IPS-18c (cell line): ENCODE results near the gene PAX5.

Experiments used
- H3K4me3 ChIP-seq: 2 replicates; pipeline ENCODE4 v1.7.0; 2013; ENCODE audit warnings: low read depth, mild to moderate bottlenecking, low read length, moderate library complexity; ENCODE audit not compliant: insufficient read depth
- H3K9me3 ChIP-seq: one replicate; pipeline ENCODE4 v1.6.1; 2013; ENCODE audit warnings: mild to moderate bottlenecking, low read length, moderate library complexity; ENCODE audit not compliant: control insufficient read depth, insufficient read depth

PAX5 gene

GRCh38 chr9:36959681-36960574 lies 74.1 kb downstream of the PAX5 start:
- H3K9me3 ChIP-seq: no peaks in the 10 kb centered on the region

DNA sequence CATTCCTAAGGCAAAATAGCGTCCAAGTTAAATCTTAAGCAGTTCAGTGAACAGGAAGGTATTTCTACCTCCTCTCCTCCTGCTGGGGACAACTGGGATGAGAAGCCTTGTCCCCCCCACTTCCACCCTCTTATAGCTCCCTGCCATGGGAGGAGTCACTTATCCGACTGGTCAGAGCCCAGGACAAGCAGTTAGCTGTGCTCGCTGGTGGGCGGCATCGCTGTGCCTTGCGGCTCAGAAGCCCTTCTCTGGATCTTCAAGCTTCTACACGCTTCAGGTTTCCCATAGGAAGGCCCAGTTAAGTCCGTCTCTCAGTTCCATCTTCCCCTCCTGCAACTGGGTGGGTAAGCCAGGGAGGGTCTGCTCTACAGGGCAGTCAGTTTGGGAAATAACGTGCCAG lies 77.2 kb downstream of the PAX5 start:
- Histone ChIP-seq H3K4me3 (no peak overlapping the region), H3K9me3 (no peaks in the 10 kb centered on the region)

More at GRCh38 chr9:36959681-36960574, 74.1 kb downstream of the PAX5 start:
- no peak overlapping the region for H3K4me3 ChIP-seq

DNA sequence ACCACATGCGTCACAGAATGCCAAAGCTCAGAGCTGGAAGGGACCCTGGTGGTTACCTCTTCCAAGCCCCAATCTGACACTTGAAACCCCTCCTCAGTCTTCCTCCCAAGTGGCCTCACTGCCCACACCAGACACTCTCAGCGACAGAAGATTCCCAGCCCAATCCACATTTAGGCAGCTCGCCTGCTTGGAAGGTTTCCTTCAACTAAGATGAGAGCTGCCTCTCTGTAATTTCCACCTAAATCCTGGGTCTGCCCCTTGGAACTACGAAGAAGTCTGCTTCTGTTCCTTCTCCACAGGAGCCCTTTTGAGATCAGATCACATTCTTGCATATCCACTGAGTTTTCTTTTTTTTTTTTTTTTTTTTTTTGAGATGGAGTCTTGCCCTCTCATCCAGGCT lies 83.7 kb downstream of the PAX5 start:
- H3K9me3 ChIP-seq: no peaks in the 10 kb centered on the region

GRCh38 chr9:36949466-36949865 lies 84.6 kb downstream of the PAX5 start:
- H3K4me3 ChIP-seq: no peak overlapping the region
- no peaks in the 10 kb centered on the region for H3K9me3 ChIP-seq

More for the DNA sequence above, 83.7 kb downstream of the PAX5 start:
- H3K4me3 ChIP-seq: no peak overlapping the region

GRCh38 chr9:36948051-36948450 lies 86.0 kb downstream of the PAX5 start:
- Histone ChIP-seq H3K9me3 (no peaks in the 10 kb centered on the region), H3K4me3 (no peak overlapping the region)

DNA sequence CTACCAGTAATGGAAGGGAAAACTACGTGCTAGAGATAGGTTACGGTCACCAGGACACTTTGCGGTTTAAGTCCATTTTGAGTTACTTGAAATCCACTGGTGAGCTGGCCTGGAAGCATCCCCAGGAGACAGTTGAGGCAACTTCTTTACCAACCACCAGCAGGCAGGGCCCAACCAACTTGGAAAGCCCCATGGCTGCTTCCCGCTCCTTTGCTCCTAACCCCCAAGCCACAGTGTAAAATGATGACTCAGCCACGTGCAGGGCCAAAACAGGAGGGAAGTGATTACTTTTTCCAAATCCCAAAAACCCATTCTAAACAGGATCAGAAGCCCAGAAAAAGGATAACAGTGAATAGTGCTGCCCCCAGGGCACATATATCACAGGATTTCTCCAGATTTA lies 87.4 kb downstream of the PAX5 start:
- no peak overlapping the region for H3K4me3 ChIP-seq
- H3K9me3 ChIP-seq: no peaks in the 10 kb centered on the region

GRCh38 chr9:36945999-36946398 lies 88.1 kb downstream of the PAX5 start:
- Histone ChIP-seq H3K9me3 (no peaks in the 10 kb centered on the region), H3K4me3 (no peak overlapping the region)

DNA sequence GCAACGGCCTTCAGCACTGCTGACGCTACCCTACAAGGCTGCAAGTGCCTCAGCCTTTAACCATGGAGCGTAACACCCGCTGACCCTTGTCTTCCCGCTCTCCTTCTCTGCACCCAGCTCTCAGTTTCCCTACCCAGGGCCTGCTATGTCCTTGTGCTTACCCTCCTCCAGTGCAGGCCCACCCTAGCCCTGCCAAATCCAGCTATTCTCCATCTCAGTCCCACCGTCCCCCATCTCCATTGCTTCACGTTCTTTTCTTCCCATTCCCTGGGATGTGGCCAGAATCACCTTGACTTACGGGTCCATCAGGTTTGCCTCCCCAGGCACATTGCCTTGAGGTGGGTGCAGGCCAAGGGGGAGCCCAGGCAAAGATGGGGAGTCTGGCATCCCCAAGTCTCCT lies 91.2 kb downstream of the PAX5 start:
- Histone ChIP-seq H3K9me3 (no peaks in the 10 kb centered on the region), H3K4me3 (no peak overlapping the region)

DNA sequence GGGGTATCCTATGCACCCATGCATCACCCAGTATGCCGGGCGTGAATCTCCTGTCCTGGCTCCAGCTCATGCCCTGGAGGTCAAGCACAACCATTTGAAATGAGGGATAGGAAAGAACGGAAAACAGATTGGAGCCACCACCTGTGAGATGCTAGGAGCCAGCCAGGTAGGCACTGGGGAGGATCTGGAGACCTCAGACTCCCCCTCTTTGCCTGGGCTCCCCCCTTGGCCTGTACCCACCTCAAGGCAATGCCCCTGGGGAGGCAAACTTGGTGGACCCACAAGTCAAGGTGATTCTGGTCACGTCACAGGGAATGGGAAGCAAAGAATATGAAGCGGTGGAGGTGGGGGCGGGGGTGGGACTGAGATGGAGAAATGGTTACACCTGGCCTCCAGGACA lies 92.6 kb downstream of the PAX5 start:
- Histone ChIP-seq H3K4me3 (no peak overlapping the region), H3K9me3 (no peaks in the 10 kb centered on the region)

DNA sequence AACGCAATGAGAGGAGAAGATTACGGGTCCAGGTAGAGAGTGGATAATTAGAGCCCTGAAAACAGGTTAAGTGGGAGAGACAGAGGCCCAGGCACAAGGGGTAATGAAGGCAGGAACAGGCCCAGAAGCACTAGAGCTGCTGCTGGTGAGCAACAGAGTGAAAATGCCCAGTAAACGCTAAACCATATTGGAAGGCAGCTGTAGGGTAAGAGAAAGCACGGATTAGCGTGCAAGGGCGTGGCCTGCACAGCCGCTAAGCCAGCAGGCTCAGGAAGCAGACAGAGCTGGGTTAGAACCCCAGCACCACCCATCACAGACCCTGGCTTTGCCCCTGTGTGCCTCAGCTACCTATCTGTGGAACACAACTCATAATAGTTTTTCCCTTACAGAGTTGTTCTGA lies 93.2 kb downstream of the PAX5 start:
- no peak overlapping the region for H3K4me3 ChIP-seq

DNA sequence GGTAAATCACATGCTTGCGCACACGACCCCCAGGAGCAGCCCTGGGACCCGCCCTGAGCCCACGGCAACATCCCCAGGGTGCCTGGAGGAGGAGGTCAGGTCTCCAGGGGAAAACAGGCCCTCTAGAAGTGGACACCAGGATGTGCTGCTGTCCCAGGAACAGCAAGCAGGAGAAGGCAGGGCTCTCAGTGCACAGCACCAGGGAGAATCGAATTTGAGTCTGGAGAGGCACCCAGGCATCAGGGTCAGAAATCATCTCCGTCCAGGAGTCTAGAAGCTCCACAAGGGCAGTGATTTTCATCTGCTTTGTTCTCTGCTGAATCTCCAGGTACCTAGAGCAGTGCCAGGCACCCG lies 93.6 kb downstream of the PAX5 start:
- no peaks in the 10 kb centered on the region for H3K9me3 ChIP-seq

More for the DNA sequence above, 93.2 kb downstream of the PAX5 start:
- no peaks in the 10 kb centered on the region for H3K9me3 ChIP-seq

DNA sequence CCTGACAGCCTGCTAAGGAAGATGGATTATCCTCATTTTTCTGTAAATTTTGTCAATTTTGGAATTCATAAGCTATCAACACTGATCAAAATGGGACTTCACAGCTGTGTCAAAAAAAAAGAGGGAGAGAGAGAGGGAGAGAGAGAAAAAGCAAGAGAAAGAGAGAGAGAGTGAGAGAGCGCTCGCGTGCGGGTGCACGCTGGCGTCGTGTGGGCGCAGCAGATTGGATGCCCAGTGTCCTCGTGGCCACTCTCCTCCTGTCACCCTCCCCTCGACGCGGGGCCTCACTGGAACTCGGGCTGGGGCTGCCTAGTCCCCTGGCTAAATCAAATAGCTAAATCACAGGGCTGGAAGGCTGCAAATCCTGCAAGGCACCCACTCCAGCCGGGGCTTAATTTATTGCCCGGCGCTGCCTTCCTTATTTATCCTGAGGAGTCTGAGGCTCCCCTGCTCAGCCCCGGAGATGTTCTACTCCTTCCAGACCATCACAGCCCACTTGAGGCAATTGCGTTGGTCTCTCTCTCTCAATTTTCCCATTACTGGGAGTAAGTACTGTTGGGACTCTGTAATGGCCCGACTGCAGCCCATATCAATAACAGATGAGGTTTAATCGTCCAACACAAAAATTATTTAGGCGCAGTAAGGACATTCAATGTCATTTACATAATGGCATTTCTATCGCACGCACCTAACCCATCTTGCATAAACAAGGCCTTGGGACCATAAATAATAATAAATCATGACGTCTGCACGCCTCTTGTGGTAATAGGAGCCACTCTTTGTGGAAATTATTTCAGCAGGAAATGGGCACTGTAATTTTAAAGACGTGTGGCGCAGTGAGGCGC lies 94.2 kb downstream of the PAX5 start:
- H3K9me3 ChIP-seq: no peaks in the 10 kb centered on the region
- no peak overlapping the region for H3K4me3 ChIP-seq

More for the DNA sequence above, 93.6 kb downstream of the PAX5 start:
- no peak overlapping the region for H3K4me3 ChIP-seq

- Histone ChIP-seq H3K9me3 (no peaks in the 10 kb centered on the region), H3K4me3 (no peak overlapping the region)
These were observed 94.9 kb downstream of the PAX5 start for GRCh38 chr9:36939214-36939613.

- no peaks in the 10 kb centered on the region for H3K9me3 ChIP-seq
- H3K4me3 ChIP-seq: no peak overlapping the region
These were observed 95.5 kb downstream of the PAX5 start for GRCh38 chr9:36938617-36939016.

DNA sequence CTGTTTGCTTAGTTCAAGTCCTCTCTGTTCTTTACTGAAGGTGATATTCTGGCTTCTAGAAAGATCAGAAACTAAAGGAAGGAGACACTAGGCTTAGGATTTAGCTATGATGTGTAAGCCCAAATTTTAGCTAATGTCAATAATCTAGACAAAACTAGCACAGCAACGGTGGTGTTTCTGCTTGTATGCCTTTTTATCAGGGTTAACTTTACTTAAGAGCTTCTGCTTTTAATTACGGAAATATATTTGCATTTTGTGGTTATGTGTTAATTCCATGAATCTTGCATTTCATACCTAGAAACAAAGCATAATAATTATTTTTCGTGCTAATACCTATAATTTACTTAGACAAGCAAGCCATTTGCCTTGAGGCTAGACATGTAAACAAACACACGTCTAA lies 96.1 kb downstream of the PAX5 start:
- no peak overlapping the region for H3K4me3 ChIP-seq
- no peaks in the 10 kb centered on the region for H3K9me3 ChIP-seq

DNA sequence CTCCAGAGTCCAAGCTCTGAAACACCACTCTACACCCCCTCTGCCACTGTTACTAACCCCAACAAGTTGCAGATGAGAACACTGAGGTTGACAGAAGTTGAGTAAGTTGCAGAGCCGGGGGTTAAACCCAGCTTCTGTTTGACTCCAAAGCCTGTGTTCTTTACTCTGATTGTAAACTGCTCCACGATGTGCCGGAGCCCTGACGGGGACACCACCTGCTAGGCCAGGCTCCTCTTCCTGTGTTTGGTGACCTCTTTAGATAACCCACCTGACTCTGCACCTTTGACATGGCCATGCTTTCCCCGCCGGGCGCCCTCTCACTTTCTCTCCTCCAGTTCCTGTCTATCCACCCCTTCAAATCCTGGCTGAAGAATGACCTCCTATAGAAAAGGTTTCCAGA lies 96.7 kb downstream of the PAX5 start:
- H3K4me3 ChIP-seq: no peak overlapping the region
- H3K9me3 ChIP-seq: no peaks in the 10 kb centered on the region

DNA sequence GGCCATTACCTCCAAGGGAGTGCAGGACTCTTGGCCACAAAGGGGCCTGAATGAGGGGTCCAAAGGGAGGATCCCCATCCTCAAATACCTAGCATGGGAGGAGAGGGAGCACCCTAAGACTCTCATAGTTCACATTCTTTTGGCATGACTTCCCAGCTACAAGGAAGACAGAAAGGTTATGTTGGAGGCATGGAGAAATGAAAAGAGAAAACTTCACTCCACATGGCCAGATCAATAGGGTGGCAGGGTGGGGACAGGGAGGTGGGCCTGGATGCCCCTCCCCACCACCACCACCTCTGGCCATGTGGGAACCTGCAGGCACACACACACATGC lies 97.6 kb downstream of the PAX5 start:
- Histone ChIP-seq H3K4me3 (no peak overlapping the region), H3K9me3 (no peaks in the 10 kb centered on the region)

DNA sequence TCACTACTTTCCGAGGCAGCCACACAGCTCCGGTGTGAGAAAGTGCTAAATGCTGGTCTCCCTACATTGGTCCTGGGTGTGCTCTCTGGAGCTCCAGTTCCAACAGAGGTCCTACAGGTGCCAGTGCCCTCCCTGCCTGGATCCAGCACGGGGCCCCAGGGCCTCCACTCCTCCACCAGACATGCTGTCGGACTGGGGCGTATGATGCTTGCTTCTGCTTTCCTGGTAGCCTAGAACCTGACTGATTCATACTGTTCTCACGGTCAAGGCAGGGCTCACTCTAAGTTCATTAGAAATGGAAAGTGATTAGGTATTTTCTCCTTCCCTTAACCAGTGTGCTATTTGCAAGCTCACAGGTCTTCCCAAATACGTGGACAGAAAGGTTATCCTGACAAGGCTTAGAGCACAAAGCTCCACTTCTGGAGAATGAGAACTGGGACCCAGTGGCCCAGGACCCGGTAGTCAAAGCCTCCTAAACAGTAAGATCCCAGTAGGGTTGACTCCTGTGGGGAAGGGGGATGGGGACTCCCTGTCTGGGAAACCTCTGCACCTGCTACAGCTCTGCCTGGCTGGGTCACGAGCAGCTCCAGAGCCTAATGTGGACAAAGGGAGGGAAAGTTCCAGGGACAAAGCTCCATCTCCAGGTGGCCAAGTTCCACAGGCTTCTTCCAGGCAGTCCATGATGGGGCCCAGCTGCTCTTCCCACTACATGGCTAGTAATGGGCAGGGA lies 98.1 kb downstream of the PAX5 start:
- H3K9me3 ChIP-seq: no peaks in the 10 kb centered on the region

More for the DNA sequence above, 98.1 kb downstream of the PAX5 start:
- H3K4me3 ChIP-seq: no peak overlapping the region
